OCI-M2 (cell line): Measurements from ENCODE around the gene C20orf144.
"Not testable (repeated sequence)": the region's sequence is repeated elsewhere in the genome, so short reads cannot be mapped to it uniquely, and the experiment has no call there.

Experiments
- DNase-seq: peaks from one replicate; lab custom pipeline; 2025; ENCODE audit not compliant: unreplicated experiment; lab: John Stamatoyannopoulos, UW

Gene C20orf144

GRCh38 chr20:33662172-33662571 lies at the start of gene C20orf144:
C20orf144 (plus strand) TSS chr20:33662327; CDS start chr20:33662346, 19 bp downstream.
- no peak for DNase-seq

DNA sequence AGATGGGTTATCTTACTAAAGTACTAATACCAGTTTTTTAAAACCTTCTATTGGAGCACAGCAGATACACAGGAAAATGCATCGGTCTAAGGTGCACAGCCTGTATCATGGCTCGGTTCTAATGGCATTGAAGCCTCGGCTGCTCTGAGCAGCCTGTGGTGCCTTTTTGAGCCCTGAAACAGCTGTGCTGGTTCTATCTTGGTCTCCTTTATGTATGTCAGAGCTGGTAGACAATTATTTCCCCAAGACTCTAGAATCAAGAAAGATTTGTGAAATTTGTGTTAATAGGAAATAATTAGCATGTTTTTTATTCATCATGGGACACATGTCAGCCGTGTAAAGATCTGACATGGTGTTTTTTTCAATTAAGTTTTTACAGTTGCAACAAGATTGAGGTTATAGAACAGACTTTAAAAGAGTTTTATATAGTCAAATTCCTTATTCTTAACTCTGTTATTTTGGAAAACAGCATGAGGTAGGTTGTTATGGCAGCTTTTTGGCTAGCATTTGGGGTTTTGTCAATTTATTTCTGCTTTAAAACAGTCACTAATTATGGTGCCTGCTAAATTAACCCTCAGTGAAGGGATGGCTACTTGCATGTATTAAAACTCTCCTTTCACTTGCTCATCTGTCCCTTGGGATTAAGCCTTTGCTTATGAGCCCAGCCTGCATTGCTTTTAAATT lies 40.3 kb upstream of the C20orf144 start:
- no peak for DNase-seq

GRCh38 chr20:33622705-33623365 lies 39.3 kb upstream of the C20orf144 start:
- no peak for DNase-seq

DNA sequence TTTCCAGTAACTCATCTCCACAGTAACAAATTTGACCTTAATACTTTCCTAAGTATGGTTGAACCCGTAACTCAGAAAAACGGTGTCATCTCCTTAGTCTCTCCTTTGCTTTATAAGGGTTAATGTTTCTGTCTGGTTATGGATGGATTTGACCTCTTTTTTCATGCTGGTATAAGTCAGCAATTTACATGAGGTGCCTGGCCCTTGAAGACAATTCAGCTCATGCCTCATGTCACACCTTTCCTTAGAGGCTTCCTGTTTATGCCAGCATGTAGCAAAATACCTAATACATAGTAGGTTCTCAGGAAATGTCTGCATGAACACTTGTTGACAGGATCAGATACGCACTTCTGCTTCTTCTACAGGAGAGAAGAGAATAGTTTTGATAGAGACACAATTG lies 37.7 kb upstream of the C20orf144 start:
- no peak for DNase-seq

DNA sequence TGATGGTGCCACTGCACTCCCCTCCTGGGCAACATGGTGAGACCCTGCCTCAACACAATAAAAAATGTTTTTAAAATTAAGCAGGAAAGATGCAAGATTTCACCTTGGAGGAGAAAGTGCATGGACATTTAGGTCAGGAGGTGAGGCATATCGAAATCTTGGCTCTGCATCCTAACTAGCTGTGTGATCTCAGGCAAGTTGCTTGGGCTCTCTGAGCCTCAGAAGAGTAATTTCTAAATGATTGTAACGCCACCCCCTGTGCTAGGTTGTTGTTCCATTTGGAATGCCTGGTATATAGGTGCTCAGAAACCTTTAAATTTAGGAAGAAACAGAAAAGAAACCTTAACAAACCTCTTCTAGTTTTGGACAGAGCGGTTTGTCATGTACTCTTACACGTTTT lies 35.9 kb upstream of the C20orf144 start:
- DNase-seq, result no peak

- no peak for DNase-seq
These were observed 34.4 kb upstream of the C20orf144 start for GRCh38 chr20:33627577-33628216.

- no peak for DNase-seq
These were observed 32.6 kb upstream of the C20orf144 start for GRCh38 chr20:33629533-33629932.

GRCh38 chr20:33629979-33630378 lies 32.1 kb upstream of the C20orf144 start:
- DNase-seq, result no peak

- no peak for DNase-seq
These were observed 31.6 kb upstream of the C20orf144 start for GRCh38 chr20:33630507-33630906.

DNA sequence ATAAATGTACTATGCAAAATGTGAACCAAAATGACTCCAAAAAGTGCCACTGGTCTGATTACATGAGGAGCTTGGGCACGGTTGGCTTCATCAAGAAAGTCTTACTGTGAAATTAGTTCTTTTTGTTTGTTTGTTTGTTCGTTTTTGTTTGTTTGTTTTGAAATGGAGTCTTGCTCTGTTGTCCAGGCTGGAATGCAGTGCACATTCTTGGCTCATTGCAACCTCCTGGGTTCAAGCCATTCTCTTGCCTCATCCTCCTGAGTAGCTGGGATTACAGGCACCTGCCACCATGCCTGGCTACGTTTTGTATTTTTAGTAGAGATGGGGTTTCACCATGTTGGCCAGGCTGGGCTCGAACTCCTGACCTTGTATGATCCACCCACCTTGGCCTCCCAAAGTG lies 30.2 kb upstream of the C20orf144 start:
- not testable (repeated sequence) for DNase-seq

DNA sequence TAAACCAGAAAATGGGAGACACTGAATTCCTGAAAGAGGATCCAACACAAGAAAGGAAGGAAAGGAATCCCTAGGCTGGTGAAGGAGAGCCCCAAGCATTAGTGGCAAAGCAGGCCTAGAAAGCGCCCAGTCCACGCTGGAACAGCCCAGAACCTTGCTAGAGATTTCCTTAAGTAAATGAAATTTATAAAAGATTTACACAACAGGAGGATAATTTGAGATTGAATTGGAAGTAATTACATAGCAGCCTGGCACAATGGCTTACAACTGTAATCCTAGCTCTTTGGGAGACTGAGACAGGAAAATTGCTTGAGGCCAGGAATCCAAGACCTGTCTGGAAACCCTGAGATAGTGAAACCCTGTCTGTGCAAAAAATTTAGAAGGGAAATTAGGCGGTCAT lies 26.8 kb upstream of the C20orf144 start:
- DNase-seq, result no peak

DNA sequence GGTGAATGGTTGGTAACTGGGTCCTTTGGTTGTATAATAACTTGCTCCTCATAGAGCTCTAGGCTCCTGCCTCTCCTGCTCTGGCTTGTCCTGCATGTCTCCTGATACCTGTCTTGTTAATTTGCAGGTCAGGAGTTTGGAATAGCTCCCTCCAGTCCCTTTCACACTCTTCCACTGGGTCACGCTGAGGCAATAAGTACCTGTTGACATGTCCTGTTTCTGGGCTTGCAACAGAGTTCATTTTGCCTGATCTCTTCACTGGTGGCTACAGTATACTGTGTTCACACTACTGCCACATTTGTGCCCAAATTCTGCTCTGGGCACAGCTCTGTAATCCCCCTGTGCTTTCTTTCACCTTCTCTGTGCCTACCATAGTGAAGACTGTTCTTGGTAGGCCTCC lies 25.4 kb upstream of the C20orf144 start:
- no peak for DNase-seq

GRCh38 chr20:33640287-33640686 lies 21.8 kb upstream of the C20orf144 start:
- no peak for DNase-seq

DNA sequence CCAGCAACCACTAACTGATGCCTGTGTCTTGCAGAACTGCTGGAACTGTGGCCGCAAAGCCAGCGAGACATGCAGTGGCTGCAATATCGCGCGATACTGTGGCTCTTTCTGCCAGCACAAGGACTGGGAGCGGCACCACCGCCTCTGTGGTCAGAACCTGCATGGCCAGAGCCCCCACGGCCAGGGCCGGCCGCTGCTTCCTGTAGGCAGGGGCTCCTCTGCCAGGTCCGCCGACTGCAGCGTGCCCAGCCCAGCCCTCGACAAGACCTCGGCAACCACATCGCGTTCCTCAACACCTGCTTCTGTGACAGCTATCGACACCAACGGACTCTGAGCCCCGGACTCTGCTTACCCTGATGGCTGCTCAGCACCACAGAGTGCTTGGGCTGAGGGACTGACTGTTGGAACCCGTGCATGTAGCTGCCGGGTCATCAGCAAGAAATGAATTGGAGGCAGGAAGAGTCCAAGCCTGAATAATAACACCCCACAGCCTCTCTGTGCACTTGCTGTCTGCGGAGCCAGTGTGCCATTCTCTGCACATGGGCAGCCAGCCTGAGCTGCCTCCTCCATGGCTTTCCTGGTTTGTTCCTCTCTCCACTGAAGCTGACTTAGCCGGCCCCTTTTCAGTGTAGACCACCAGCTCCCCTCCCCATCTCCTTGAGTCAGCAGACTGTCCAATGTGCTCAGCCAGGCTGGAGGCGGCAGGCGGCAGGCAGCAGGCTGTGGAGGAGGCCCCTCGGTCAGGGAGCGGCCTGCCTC lies 17.6 kb upstream of the C20orf144 start:
- no peak for DNase-seq

DNA sequence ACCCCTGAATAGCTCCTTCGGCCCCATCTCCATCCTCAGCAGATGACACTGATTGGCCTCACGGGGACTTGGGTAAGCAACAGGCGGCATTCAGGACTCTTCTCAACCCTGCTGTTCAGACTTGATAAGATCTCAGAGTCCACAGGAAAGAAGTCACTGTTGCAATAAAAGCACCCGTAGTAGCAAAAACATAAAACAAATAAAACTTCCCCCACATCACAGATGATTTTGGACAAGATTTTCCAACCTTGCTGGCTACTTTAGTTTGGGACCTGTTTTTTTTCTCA lies 17.1 kb upstream of the C20orf144 start:
- no peak for DNase-seq

DNA sequence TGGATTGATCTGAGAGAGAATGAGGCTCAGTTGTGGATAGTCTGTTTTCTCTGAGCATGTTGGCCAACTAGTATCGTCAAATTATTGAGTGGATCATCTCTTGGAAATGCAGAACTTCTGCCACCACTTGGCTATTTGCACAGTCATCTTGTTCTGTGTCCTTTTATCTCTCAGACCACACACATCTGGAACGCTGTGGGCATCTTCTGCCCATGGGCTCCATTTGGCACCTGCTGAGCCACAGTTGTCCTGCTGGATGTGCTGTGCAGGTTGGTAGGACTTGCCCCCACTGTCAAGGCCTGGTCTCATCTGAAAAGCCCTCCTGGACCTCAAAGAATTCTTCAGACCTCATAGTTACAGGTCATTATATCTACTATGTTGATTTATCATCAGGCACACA lies 16.7 kb upstream of the C20orf144 start:
- DNase-seq, result no peak

DNA sequence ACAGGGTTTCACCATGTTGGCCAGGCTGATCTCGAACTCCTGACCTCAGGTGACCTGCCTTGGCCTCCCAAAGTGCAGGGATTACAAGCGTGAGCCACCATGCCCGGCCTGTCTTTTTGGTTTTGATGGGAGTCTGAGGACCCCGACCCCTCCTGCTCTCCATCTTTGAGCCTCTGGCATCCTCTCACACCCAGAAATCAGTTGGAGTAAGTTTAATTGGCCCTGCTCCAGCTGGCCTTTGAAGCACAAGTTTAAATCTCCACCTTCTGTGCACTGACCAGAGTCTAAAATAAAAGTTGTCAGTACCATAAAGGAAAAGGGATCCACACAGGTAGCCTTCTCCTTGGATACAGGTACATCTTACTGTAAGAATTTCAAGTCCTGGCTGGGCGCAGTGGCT lies 15.9 kb upstream of the C20orf144 start:
- DNase-seq, result no peak

GRCh38 chr20:33646959-33647602 lies 15.0 kb upstream of the C20orf144 start:
- DNase-seq, result not testable (repeated sequence)

GRCh38 chr20:33647603-33648395 lies 14.3 kb upstream of the C20orf144 start:
- DNase-seq, result no peak

- no peak for DNase-seq
These were observed 13.6 kb upstream of the C20orf144 start for GRCh38 chr20:33648396-33649004.
